ENCODE data around the gene PAPOLA. TPM values are rescaled to one million over a fixed set of nuclear protein-coding genes. Genes with fewer than 3 reads are reported as not detected.

PAPOLA gene
- total RNA-seq, 1 donor from 2014 or later = 204 TPM

Other genes starting within 250 kb of the PAPOLA start
- not detected in 2 replicates for gene BDKRB1, start 246.2 kb upstream of the PAPOLA start, total RNA-seq
- 22.8 and 26.1 TPM in 2 replicates for gene ATG2B, start 139.0 kb upstream of the PAPOLA start, total RNA-seq
- 16.3 and 19.3 TPM in 2 replicates for gene GSKIP, start 138.9 kb upstream of the PAPOLA start, total RNA-seq
- 0.28 TPM in 1 of 2 replicates, not detected in the other for gene AK7, start 110.3 kb upstream of the PAPOLA start, total RNA-seq

Measured in activated CD4-positive, alpha-beta T cell treated with anti-CD3 and anti-CD28 coated beads, Interleukin-2, amount 10 ng/mL, durations not matched to agents 24 days and 14 days (primary cell).